Vagina (tissue), 2 donors: ENCODE results near the gene FAM120B. TPM values are rescaled to one million over a fixed set of nuclear protein-coding genes. Genes with fewer than 3 reads are reported as not detected.

ENCODE experiments used
- DNase-seq, 2 donors: peaks; one replicate each; pipeline ENCODE4 v3.0.0-alpha.2; 2017; ENCODE audit errors: extremely low spot score in 2 of 2
- H3K27ac ChIP-seq: fragments of 200-600 bp; sonication (generic); one replicate; pipeline ENCODE4 v1.5.1; 2019
- H3K27me3 ChIP-seq: fragments of 200-600 bp; sonication (generic); one replicate; pipeline ENCODE4 v1.5.1; 2019
- H3K36me3 ChIP-seq, 2 donors: fragments of 200-600 bp; sonication (generic); one replicate each; pipeline ENCODE4 v1.5.1; 2017 to 2019
- H3K4me1 ChIP-seq: fragments of 200-600 bp; sonication (generic); one replicate; pipeline ENCODE4 v1.5.1; 2019
- H3K4me3 ChIP-seq, 2 donors: fragments of 200-600 bp; sonication (generic); 1 replicate in 1 of 2; 2 replicates in 1 of 2; pipeline ENCODE4 v1.5.1; 2016 to 2019
- H3K9me3 ChIP-seq: fragments of 200-600 bp; sonication (generic); one replicate; pipeline ENCODE4 v1.5.1; 2019
- POLR2A ChIP-seq, 2 donors: fragments of 450-650 bp; IDR thresholded peaks; one replicate each; pipeline ENCODE4 v1.6.1; 2017; ENCODE audit warnings: antibody characterized with exemption in 2 of 2, mild to moderate bottlenecking in 2 of 2, moderate library complexity in 2 of 2
- POLR2AphosphoS5 ChIP-seq, 2 donors: sonication (generic); formaldehyde crosslinking; IDR thresholded peaks; one replicate each; pipeline ENCODE4 v1.9.0; 2017; ENCODE audit warnings: antibody characterized with exemption in 2 of 2, mild to moderate bottlenecking in 2 of 2, low read depth in 1 of 2; ENCODE audit not compliant: insufficient read depth in 1 of 2
- intact Hi-C: fragments of 100-400 bp; cut with DNase I; formaldehyde crosslinking; loops from one replicate; pipeline ENCODE4 v1.15.1; 2023
- total RNA-seq: library from RNA; depleted of rRNA; stranded (reverse); fragments of >200 nt; gene quantifications from one replicate; pipeline ENCODE4 v1.2.3, GENCODE V29; 2016
- TF ChIP-seq, protein P1 (sequence below), 3 experiments: fragments of 450-650 bp in 2 of 3; fragments of 200-600 bp in 1 of 3; sonication (generic) in 1 of 3; IDR thresholded peaks; one replicate each; pipeline ENCODE4 v1.5.1; 2017 to 2019; ENCODE audit warnings: antibody characterized with exemption in 3 of 3, mild to moderate bottlenecking in 2 of 3, moderate library complexity in 2 of 3

Gene FAM120B
- total RNA-seq, 1 donor from 2014 or later, result 34.6 TPM

DNA sequence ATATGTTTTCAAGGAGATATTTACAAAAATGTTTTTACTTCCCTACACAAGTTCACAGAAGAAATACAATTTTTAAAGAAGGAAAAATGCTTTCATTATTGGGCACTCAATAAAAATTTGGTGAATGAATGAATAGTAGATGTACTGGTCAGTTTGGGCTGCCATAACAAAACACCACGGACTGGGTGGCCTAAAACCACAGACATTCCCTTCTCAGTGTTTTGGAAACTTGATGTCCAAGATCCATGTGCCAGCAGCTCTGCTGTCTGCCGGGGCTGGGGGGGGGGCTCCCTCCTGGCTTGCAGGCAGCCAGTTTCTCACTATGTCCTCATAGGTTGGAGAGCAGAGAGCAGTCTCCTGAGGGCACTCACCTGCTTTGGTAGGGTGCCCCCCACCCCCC lies 62.0 kb downstream of the FAM120B start:
- Histone ChIP-seq H3K27ac (no peak overlapping the region), H3K4me1 (no peaks in the 10 kb centered on the region), H3K27me3 (no peaks in the 10 kb centered on the region), H3K4me3 (no peak overlapping the region), H3K9me3 (no peaks in the 10 kb centered on the region), H3K36me3 (peaks cover 0 to 6% of the 10 kb centered on the region in 2 donors)
- intact Hi-C loops, result no loop called here
- DNase-seq, result no peak
- TF ChIP-seq, protein P1, sequence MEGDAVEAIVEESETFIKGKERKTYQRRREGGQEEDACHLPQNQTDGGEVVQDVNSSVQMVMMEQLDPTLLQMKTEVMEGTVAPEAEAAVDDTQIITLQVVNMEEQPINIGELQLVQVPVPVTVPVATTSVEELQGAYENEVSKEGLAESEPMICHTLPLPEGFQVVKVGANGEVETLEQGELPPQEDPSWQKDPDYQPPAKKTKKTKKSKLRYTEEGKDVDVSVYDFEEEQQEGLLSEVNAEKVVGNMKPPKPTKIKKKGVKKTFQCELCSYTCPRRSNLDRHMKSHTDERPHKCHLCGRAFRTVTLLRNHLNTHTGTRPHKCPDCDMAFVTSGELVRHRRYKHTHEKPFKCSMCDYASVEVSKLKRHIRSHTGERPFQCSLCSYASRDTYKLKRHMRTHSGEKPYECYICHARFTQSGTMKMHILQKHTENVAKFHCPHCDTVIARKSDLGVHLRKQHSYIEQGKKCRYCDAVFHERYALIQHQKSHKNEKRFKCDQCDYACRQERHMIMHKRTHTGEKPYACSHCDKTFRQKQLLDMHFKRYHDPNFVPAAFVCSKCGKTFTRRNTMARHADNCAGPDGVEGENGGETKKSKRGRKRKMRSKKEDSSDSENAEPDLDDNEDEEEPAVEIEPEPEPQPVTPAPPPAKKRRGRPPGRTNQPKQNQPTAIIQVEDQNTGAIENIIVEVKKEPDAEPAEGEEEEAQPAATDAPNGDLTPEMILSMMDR (IDR thresholded peaks at IDR 0.05), result no peak
- TF ChIP-seq POLR2AphosphoS5 (IDR thresholded peaks at IDR 0.05; ENCODE audit: insufficient read depth in 1 of 2, low read depth in 1 of 2) (no peak), POLR2A (IDR thresholded peaks at IDR 0.05) (no peak)

DNA sequence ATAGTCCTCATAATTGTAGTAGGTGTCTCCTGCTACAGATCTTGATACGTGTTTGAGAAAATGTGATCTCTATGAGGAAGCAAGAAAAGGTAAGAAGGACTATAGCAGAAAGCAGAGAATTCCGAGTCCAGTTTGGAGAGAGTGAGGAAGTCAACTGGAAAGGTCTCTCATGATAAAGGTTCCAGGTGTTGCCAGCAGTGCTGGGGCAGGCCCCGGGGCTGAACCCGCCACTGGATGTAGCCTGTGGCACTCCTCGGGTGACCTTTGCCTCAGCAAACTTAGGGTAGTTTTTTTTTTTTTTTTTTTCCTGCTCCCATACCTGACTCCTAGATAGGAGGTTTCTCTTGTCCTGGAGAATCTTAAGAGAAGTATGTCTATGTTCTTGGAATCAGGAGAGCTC lies 62.8 kb downstream of the FAM120B start:
- Histone ChIP-seq H3K4me3 (no peak overlapping the region), H3K27me3 (no peaks in the 10 kb centered on the region), H3K4me1 (no peaks in the 10 kb centered on the region), H3K36me3 (peaks cover 0 to 6% of the 10 kb centered on the region in 2 donors), H3K27ac (no peak overlapping the region), H3K9me3 (no peaks in the 10 kb centered on the region)
- TF ChIP-seq POLR2AphosphoS5 (IDR thresholded peaks at IDR 0.05; ENCODE audit: insufficient read depth in 1 of 2, low read depth in 1 of 2) (no peak), POLR2A (IDR thresholded peaks at IDR 0.05) (no peak)
- TF ChIP-seq, protein P1 (IDR thresholded peaks at IDR 0.05), result no peak
- intact Hi-C loops, result no loop called here
- DNase-seq, result no peak

DNA sequence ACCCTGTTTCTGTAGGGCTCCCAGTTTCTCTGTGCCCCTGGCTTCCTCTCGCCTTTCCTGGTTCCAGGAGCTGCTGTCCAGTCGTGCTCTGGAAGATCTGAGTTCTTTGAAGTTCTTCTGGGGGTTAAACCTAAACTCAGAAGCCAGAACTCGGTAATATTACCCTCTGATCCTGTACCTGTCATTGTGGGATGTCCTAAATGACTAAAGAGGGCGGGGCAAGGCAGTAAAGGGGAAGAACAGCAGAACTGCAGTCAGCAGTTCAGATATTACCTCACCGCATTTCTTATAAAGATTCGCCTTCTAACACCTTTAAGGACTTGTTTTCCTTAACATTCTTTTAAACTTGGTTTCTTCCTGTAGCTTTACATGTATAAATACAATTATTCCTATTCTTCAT lies 63.9 kb downstream of the FAM120B start:
- Histone ChIP-seq H3K4me1 (no peaks in the 10 kb centered on the region), H3K36me3 (no peaks in the 10 kb centered on the region), H3K9me3 (no peaks in the 10 kb centered on the region), H3K27ac (no peak overlapping the region), H3K4me3 (no peak overlapping the region), H3K27me3 (no peaks in the 10 kb centered on the region)
- intact Hi-C loops, result no loop called here
- TF ChIP-seq POLR2A (IDR thresholded peaks at IDR 0.05) (no peak), POLR2AphosphoS5 (IDR thresholded peaks at IDR 0.05; ENCODE audit: insufficient read depth in 1 of 2, low read depth in 1 of 2) (no peak)
- TF ChIP-seq, protein P1 (IDR thresholded peaks at IDR 0.05), result no peak
- DNase-seq, result no peak

DNA sequence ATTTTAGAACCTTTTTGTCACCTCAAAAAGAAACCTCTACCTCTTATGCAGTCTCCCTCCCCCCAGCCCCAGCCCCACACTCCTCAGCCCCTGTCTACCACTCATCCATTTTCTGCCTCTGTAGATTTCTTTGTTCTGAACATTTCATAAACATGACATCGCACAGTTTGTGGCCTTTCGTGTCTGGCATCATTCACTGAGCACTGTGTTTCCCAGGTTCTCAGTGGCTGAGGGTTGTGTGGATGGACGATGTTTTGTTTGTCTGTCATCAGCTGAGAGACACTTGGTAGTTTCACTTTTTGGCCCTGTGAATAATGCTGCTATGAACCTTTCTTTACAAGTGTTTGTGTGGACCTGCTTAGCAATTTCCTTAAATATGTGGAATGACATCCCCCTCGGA lies 64.5 kb downstream of the FAM120B start:
- H3K27ac ChIP-seq, result no peak overlapping the region
- DNase-seq, result no peak
- H3K4me3 ChIP-seq, result no peak overlapping the region
- no peaks in the 10 kb centered on the region for H3K4me1 ChIP-seq
- TF ChIP-seq, protein P1 (IDR thresholded peaks at IDR 0.05), result no peak
- TF ChIP-seq POLR2A (IDR thresholded peaks at IDR 0.05), result no peak
- no peak for TF ChIP-seq POLR2AphosphoS5 (IDR thresholded peaks at IDR 0.05; ENCODE audit: insufficient read depth in 1 of 2, low read depth in 1 of 2)
- no peaks in the 10 kb centered on the region for H3K36me3 ChIP-seq
- no peaks in the 10 kb centered on the region for H3K9me3 ChIP-seq
- no peaks in the 10 kb centered on the region for H3K27me3 ChIP-seq
- intact Hi-C loops, result no loop called here

DNA sequence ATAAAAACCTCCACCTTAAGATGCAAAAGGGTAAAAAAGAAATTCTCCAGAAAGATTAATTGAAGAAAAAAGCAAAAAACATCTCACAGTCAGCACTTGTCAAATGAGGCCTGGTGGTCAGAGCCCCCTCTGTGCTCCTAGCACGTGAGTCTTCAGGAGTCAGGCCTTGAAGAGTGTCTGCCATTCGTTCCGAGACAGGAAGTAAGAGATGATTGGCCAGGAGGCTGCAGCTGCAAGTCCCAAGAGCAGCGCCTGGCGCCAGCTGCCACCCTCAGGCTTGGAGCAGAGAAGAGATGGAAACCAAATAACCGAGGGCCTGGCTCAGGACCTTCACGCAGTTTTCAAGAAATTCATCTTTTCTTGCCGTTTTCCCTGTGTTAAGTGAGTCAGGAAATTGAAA lies 65.0 kb downstream of the FAM120B start:
- no peak for TF ChIP-seq POLR2AphosphoS5 (IDR thresholded peaks at IDR 0.05; ENCODE audit: insufficient read depth in 1 of 2, low read depth in 1 of 2)
- TF ChIP-seq, protein P1 (IDR thresholded peaks at IDR 0.05), result no peak
- no peak for TF ChIP-seq POLR2A (IDR thresholded peaks at IDR 0.05)
- intact Hi-C loops, result no loop called here
- DNase-seq, result no peak
- H3K4me1 ChIP-seq, result no peaks in the 10 kb centered on the region
- no peaks in the 10 kb centered on the region for H3K36me3 ChIP-seq
- H3K27me3 ChIP-seq, result no peaks in the 10 kb centered on the region
- H3K9me3 ChIP-seq, result no peaks in the 10 kb centered on the region
- H3K27ac ChIP-seq, result no peak overlapping the region
- no peak overlapping the region for H3K4me3 ChIP-seq
